PC-9 (cell line): ENCODE measurements around the gene KIF5C.

Experiments used
- CTCF ChIP-seq: fragments of 200-600 bp; sonication (generic); conservative IDR thresholded peaks from 2 replicates; pipeline ENCODE4 v1.6.1; 2017; ENCODE audit warnings: mixed run types, antibody characterized with exemption, mild to moderate bottlenecking, moderate library complexity
- EZH2 ChIP-seq: fragments of 200-600 bp; sonication (generic); IDR thresholded peaks from 2 replicates; pipeline ENCODE4 v1.8.0; 2017; ENCODE audit warnings: antibody characterized with exemption, low read depth

GRCh38 chr2:148966438-148966758 lies 91.4 kb downstream of the KIF5C start:
- TF ChIP-seq CTCF (no peak), EZH2 (no peak)
